ENCODE measurements around the gene FAM240A.

FAM240A gene

GRCh38 chr3:46580675-46581074 is 31.6 kb upstream of the FAM240A start:
- no peak for TF ChIP-seq RAD21 (IDR thresholded peaks at IDR 0.05; ENCODE audit: low read depth)
- no peak for TF ChIP-seq CREB1 (IDR thresholded peaks at IDR 0.05; ENCODE audit: low read depth)
- TF ChIP-seq FOXM1 (IDR thresholded peaks at IDR 0.05; ENCODE audit: borderline replicate concordance, low read depth): no peak
- no peak for TF ChIP-seq TAF1 (IDR thresholded peaks at IDR 0.05; ENCODE audit: low read depth)
- no peak for TF ChIP-seq MAX (IDR thresholded peaks at IDR 0.05)
- no peak for TF ChIP-seq EP300 (IDR thresholded peaks at IDR 0.05; ENCODE audit: borderline replicate concordance)
- TF ChIP-seq USF1 (IDR thresholded peaks at IDR 0.05): no peak
- TF ChIP-seq NFIC (IDR thresholded peaks at IDR 0.05): no peak
- TF ChIP-seq EGR1 (IDR thresholded peaks at IDR 0.05): no peak
- TF ChIP-seq TEAD4 (IDR thresholded peaks at IDR 0.05): no peak
- TF ChIP-seq CEBPB (IDR thresholded peaks at IDR 0.05): no peak
- TF ChIP-seq TCF12 (IDR thresholded peaks at IDR 0.05; ENCODE audit: low read depth): no peak
- no peak for TF ChIP-seq YY1 (IDR thresholded peaks at IDR 0.05; ENCODE audit: low read depth)

GRCh38 chr3:46584598-46585467 is 27.5 kb upstream of the FAM240A start:
- TF ChIP-seq YY1 (IDR thresholded peaks at IDR 0.05; ENCODE audit: low read depth): no peak
- no peak for TF ChIP-seq USF1 (IDR thresholded peaks at IDR 0.05)
- no peak for TF ChIP-seq EGR1 (IDR thresholded peaks at IDR 0.05)
- TF ChIP-seq REST (IDR thresholded peaks at IDR 0.05; ENCODE audit: low read depth): no peak
- TF ChIP-seq CREB1 (IDR thresholded peaks at IDR 0.05; ENCODE audit: low read depth): no peak
- TF ChIP-seq TEAD4 (IDR thresholded peaks at IDR 0.05): no peak
- no peak for TF ChIP-seq NFIC (IDR thresholded peaks at IDR 0.05)
- TF ChIP-seq ZBTB7A (IDR thresholded peaks at IDR 0.05; ENCODE audit: low read depth): no peak
- TF ChIP-seq RAD21 (IDR thresholded peaks at IDR 0.05; ENCODE audit: low read depth): no peak
- no peak for TF ChIP-seq FOXM1 (IDR thresholded peaks at IDR 0.05; ENCODE audit: borderline replicate concordance, low read depth)
- TF ChIP-seq TCF12 (IDR thresholded peaks at IDR 0.05; ENCODE audit: low read depth): no peak
- TF ChIP-seq TAF1 (IDR thresholded peaks at IDR 0.05; ENCODE audit: low read depth): no peak
- TF ChIP-seq EP300 (IDR thresholded peaks at IDR 0.05; ENCODE audit: borderline replicate concordance): no peak
- TF ChIP-seq CEBPB (IDR thresholded peaks at IDR 0.05): no peak
- no peak for TF ChIP-seq MAX (IDR thresholded peaks at IDR 0.05)

GRCh38 chr3:46585799-46586693 is 26.3 kb upstream of the FAM240A start:
- no peak for TF ChIP-seq CEBPB (IDR thresholded peaks at IDR 0.05)
- no peak for TF ChIP-seq FOXM1 (IDR thresholded peaks at IDR 0.05; ENCODE audit: borderline replicate concordance, low read depth)
- no peak for TF ChIP-seq MAX (IDR thresholded peaks at IDR 0.05)
- no peak for TF ChIP-seq RAD21 (IDR thresholded peaks at IDR 0.05; ENCODE audit: low read depth)
- TF ChIP-seq EP300 (IDR thresholded peaks at IDR 0.05; ENCODE audit: borderline replicate concordance): no peak
- no peak for TF ChIP-seq ZBTB7A (IDR thresholded peaks at IDR 0.05; ENCODE audit: low read depth)

- TF ChIP-seq USF1 (IDR thresholded peaks at IDR 0.05) (no peak), RAD21 (IDR thresholded peaks at IDR 0.05; ENCODE audit: low read depth) (no peak), REST (IDR thresholded peaks at IDR 0.05; ENCODE audit: low read depth) (no peak), CREB1 (IDR thresholded peaks at IDR 0.05; ENCODE audit: low read depth) (no peak), TEAD4 (IDR thresholded peaks at IDR 0.05) (no peak), CEBPB (IDR thresholded peaks at IDR 0.05) (no peak), TCF12 (IDR thresholded peaks at IDR 0.05; ENCODE audit: low read depth) (no peak), EP300 (IDR thresholded peaks at IDR 0.05; ENCODE audit: borderline replicate concordance) (no peak), ZBTB7A (IDR thresholded peaks at IDR 0.05; ENCODE audit: low read depth) (no peak), MAX (IDR thresholded peaks at IDR 0.05) (no peak), EGR1 (IDR thresholded peaks at IDR 0.05) (no peak), TAF1 (IDR thresholded peaks at IDR 0.05; ENCODE audit: low read depth) (no peak), YY1 (IDR thresholded peaks at IDR 0.05; ENCODE audit: low read depth) (no peak), NFIC (IDR thresholded peaks at IDR 0.05) (no peak)
Observed at GRCh38 chr3:46586738-46587246, 25.5 kb upstream of the FAM240A start.
